D721Med (cell line): Measurements from ENCODE around the gene OTOF.

ENCODE experiments used
- DNase-seq: peaks from one replicate; pipeline ENCODE4 v3.0.0; 2011; ENCODE audit warnings: low spot score; ENCODE audit not compliant: insufficient read length
- FAIRE-seq: peaks from 2 replicates; lab custom pipeline; 2011; peaks lifted over from hg19 to GRCh38; lab: Jason Lieb, UNC
- TF ChIP-seq, protein P1 (sequence below): IDR thresholded peaks from 2 replicates; pipeline ENCODE4 v1.5.1; 2012; ENCODE audit warnings: mild to moderate bottlenecking, control low read depth; ENCODE audit not compliant: insufficient read depth; ENCODE audit errors: missing control alignments

OTOF gene

DNA sequence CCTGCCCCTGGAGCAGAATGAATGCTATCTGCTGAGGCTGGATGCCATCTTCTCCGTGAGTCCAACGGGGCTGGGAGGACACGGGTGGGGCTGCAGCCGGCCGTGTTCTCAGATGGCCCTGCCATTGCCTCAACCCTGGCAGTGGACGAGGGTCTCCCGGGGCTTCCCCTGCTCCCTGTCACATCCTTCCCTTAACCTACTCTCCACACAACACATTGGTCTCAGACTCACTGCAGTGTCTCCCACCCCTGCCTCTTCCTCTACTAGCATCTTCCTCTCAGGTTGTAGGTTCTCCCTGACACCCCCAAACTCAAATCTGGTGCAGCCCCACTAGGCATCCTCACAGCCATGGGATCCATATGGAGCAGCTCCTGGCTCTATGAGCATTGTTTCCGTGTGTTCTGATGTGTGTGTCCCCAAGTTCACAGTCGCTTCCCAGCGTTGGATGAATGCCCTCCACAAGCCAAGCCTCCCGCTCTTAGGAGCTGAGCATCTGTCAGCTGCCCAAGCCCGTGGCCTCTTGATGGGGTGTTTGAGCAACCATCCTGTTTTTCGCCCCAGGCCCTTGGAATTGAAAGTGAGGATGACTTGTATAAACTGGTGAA is 27.8 kb downstream of the OTOF start:
- DNase-seq = no peak
- TF ChIP-seq, protein P1, sequence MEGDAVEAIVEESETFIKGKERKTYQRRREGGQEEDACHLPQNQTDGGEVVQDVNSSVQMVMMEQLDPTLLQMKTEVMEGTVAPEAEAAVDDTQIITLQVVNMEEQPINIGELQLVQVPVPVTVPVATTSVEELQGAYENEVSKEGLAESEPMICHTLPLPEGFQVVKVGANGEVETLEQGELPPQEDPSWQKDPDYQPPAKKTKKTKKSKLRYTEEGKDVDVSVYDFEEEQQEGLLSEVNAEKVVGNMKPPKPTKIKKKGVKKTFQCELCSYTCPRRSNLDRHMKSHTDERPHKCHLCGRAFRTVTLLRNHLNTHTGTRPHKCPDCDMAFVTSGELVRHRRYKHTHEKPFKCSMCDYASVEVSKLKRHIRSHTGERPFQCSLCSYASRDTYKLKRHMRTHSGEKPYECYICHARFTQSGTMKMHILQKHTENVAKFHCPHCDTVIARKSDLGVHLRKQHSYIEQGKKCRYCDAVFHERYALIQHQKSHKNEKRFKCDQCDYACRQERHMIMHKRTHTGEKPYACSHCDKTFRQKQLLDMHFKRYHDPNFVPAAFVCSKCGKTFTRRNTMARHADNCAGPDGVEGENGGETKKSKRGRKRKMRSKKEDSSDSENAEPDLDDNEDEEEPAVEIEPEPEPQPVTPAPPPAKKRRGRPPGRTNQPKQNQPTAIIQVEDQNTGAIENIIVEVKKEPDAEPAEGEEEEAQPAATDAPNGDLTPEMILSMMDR = no peak
- FAIRE-seq = no peak

DNA sequence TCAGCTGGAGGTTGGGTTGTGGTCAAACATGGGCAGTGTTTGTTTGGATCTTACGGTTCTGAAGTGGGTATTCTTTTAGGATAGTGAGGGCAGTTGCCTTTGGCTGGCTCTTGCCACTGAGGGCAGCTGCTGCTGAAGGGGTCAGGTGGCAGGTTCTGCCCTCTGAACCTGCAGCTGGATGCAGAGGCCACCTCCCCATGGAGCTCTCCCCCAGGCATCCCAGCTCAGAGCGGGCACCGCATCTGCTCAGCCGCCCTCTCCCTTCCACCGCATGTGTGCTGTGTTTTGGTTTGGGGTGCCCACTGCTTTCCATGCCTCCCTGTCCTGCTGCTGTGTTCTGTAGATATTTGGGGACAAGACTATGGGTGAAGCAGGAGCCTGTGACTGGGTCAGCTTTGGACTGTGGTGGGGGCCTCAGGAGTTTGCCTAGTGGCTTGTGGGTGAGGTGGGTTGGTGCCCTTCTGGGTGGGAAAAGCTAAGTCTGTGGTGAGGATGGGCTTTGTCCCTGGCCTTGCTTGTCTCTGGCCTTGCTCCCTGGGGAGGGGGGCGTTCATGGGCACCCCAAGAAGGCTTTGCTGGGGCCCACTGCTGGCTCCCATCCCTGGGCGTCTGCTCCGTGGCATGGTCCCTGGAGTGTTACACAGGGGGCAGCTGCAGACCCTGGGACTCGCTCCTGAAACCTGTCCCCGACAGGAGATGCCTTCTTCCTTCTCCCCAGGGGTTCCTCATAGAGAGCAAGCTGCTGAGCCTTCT is 28.5 kb downstream of the OTOF start:
- DNase-seq (no peak), FAIRE-seq (no peak)
- TF ChIP-seq, protein P1 = no peak

DNA sequence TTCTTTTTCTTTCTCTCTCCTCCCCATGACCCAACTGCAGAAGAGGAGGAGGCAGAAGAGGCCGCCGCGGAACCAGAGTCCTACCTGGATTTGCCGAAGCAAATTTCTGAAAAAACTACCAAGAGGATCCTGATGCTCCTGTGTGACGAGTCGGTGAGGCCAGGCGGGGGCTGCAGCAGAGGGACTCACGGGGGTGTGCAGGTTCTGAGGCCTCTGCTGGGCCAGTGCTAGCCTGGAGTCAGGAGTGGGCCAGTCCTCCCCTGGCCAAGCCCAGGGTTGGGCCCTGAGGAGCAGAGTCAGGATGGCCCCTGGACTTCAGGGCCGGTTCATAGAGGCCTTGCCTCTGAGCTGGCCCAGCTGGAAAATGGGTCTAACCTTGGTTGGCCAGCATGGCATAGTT is 29.3 kb downstream of the OTOF start:
- TF ChIP-seq, protein P1 = no peak
- no peak for FAIRE-seq
- no peak for DNase-seq

DNA sequence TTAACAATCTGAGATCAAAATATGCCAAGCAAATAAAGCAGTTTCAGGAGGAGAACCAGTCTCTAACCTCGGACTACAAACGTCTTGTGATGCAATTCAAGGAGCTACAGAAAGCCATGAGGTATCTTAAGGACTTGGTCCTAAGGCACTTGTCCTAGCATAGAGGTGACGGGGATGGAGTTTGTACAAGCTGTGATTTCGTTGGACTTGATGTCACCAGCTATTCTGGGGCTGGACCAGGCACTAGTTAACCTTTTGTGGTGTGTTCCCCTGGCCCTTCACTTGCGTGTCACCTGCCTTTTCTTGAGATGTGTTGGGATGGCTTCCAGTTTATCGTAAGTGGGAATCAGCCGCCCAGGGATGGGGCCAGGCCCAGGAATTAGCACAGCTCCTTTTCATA is 33.7 kb downstream of the OTOF start:
- DNase-seq (no peak), FAIRE-seq (no peak)
- TF ChIP-seq, protein P1 = no peak

DNA sequence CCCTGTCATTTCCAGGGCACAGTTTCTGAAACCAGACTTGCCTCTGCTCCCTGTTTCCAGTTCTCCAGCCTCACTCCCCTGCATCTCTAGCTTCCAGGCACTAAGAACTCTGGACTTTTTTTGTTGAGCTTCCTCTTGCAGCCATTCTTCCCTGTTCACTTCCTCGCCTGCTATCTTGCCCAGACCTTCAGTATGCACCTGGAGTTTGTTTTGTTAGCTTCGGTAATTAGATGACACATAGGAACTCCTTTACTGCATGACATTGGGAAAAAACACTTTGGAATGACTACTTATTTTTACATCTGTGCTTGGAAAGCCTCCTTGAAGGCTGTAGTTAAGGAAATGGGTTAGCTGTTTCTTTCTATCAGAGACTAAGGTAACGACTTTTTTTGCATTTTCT is 35.2 kb downstream of the OTOF start:
- TF ChIP-seq, protein P1 = no peak
- FAIRE-seq (no peak), DNase-seq (no peak)

DNA sequence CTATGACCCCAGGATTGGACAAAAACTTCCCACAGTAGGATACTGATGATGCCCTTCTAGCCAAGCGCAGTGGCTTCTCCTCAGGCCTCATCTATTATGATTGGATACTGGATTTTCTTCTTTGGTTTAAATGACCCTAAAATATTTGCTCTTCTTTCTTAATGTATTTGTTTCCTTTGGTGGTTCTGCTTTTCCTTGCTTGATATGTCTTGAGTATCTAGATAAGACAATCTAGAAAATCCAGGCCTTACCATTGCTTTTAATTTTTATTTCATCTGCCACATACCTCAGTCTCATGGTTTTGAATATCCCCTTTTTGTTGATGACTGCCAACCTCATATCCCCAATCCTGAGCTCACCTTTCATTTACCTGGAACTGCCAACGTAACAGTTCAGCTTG is 35.6 kb downstream of the OTOF start:
- TF ChIP-seq, protein P1 = no peak
- FAIRE-seq (no peak), DNase-seq (no peak)

DNA sequence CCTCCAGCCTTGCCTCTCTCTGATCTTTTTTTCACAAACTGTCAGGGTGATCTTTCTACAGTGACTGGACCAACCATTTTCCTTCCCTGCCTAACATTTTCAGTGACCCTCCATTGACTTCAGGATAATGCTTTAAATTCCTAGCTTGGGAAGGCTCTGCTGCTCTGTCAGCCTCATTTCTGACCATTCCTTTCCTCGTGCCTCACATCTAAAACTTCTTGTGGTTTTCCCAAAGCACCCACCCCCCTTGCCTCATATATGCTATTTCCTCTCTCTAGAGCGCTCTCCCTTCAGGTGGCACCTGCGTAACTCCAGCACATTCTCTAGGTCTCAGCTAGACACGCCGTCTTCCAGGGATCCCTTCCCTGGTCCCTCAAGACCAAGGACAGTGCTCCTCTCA is 39.0 kb downstream of the OTOF start:
- no peak for FAIRE-seq
- no peak for DNase-seq
- TF ChIP-seq, protein P1 = no peak
